ENCODE data around the gene UBE3B. TPM values are rescaled to one million over a fixed set of nuclear protein-coding genes. Genes with fewer than 3 reads are reported as not detected.

The UBE3B gene
- polyA plus RNA-seq, 6 donors from 2014 or later: 19.8 to 30.1 (median 24.4) TPM

GRCh38 chr12:109550281-109550680, 72.8 kb downstream of the UBE3B start:
- Mint-ChIP-seq H3K27ac (no peak overlapping the region), H3K4me3 (no peak overlapping the region), H3K36me3 (no peaks in the 10 kb centered on the region), H3K27me3 (peaks cover 12 to 42% (median 34%) of the 10 kb centered on the region in 3 donors), H3K4me1 (peaks cover 0 to 1% (median 0%) of the 10 kb centered on the region in 3 donors), H3K9me3 (no peaks in the 10 kb centered on the region)
- ATAC-seq (ENCODE audit: low read depth in 2 of 2) (no peak), DNase-seq (no peak)

GRCh38 chr12:109551108-109551507, 73.7 kb downstream of the UBE3B start:
- DNase-seq (no peak), ATAC-seq (ENCODE audit: low read depth in 2 of 2) (no peak)
- H3K4me3 Mint-ChIP-seq: no peak overlapping the region
- no peaks in the 10 kb centered on the region for H3K4me1 Mint-ChIP-seq
- H3K9me3 Mint-ChIP-seq: no peaks in the 10 kb centered on the region
- no peak overlapping the region for H3K27ac Mint-ChIP-seq
- no peaks in the 10 kb centered on the region for H3K36me3 Mint-ChIP-seq
- H3K27me3 Mint-ChIP-seq: peaks cover 12 to 42% (median 34%) of the 10 kb centered on the region in 3 donors

- no peak overlapping the region for H3K27ac Mint-ChIP-seq
- peaks cover 4 to 24% (median 19%) of the 10 kb centered on the region in 3 donors for H3K27me3 Mint-ChIP-seq
- H3K4me1 Mint-ChIP-seq: peaks cover 0 to 4% (median 0%) of the 10 kb centered on the region in 3 donors
- no peak overlapping the region for H3K4me3 Mint-ChIP-seq
- H3K36me3 Mint-ChIP-seq: no peaks in the 10 kb centered on the region
- no peaks in the 10 kb centered on the region for H3K9me3 Mint-ChIP-seq
- ATAC-seq (ENCODE audit: low read depth in 2 of 2) (no peak), DNase-seq (no peak)
These were observed 75.5 kb downstream of the UBE3B start for GRCh38 chr12:109552971-109553370.

GRCh38 chr12:109553483-109553882, 76.0 kb downstream of the UBE3B start:
- H3K27ac Mint-ChIP-seq: no peak overlapping the region

GRCh38 chr12:109553906-109554500, 76.6 kb downstream of the UBE3B start:
- peaks cover 0 to 7% (median 0%) of the 10 kb centered on the region in 3 donors for H3K4me1 Mint-ChIP-seq
- H3K4me3 Mint-ChIP-seq: no peak overlapping the region
- H3K27me3 Mint-ChIP-seq: peaks cover 0 to 13% (median 9%) of the 10 kb centered on the region in 3 donors
- ATAC-seq (ENCODE audit: low read depth in 2 of 2): no peak
- no peak overlapping the region for H3K27ac Mint-ChIP-seq
- H3K9me3 Mint-ChIP-seq: no peaks in the 10 kb centered on the region
- DNase-seq: no peak
- no peaks in the 10 kb centered on the region for H3K36me3 Mint-ChIP-seq

More at GRCh38 chr12:109553483-109553882, 76.0 kb downstream of the UBE3B start:
- DNase-seq (no peak), ATAC-seq (ENCODE audit: low read depth in 2 of 2) (no peak)
- Mint-ChIP-seq H3K36me3 (no peaks in the 10 kb centered on the region), H3K9me3 (no peaks in the 10 kb centered on the region), H3K4me1 (peaks cover 0 to 4% (median 0%) of the 10 kb centered on the region in 3 donors), H3K27me3 (peaks cover 3 to 19% (median 14%) of the 10 kb centered on the region in 3 donors), H3K4me3 (no peak overlapping the region)

- no peaks in the 10 kb centered on the region for H3K9me3 Mint-ChIP-seq
- H3K4me1 Mint-ChIP-seq: peaks cover 0 to 7% (median 0%) of the 10 kb centered on the region in 3 donors
- DNase-seq: no peak
- H3K27ac Mint-ChIP-seq: no peak overlapping the region
- no peak for ATAC-seq (ENCODE audit: low read depth in 2 of 2)
- no peaks in the 10 kb centered on the region for H3K36me3 Mint-ChIP-seq
- H3K27me3 Mint-ChIP-seq: peaks cover 0 to 11% (median 3%) of the 10 kb centered on the region in 3 donors
- no peak overlapping the region for H3K4me3 Mint-ChIP-seq
These were observed 77.3 kb downstream of the UBE3B start for GRCh38 chr12:109554761-109555160.

GRCh38 chr12:109555431-109556315, 78.2 kb downstream of the UBE3B start:
- ATAC-seq (ENCODE audit: low read depth in 2 of 2) (no peak), DNase-seq (no peak)
- Mint-ChIP-seq H3K27me3 (peaks cover 0 to 5% (median 0%) of the 10 kb centered on the region in 3 donors), H3K4me3 (no peak overlapping the region), H3K27ac (no peak overlapping the region), H3K9me3 (no peaks in the 10 kb centered on the region), H3K4me1 (peaks cover 0 to 7% (median 0%) of the 10 kb centered on the region in 3 donors), H3K36me3 (no peaks in the 10 kb centered on the region)

GRCh38 chr12:109557200-109557599, 79.8 kb downstream of the UBE3B start:
- no peak overlapping the region for H3K27ac Mint-ChIP-seq
- no peak overlapping the region for H3K4me3 Mint-ChIP-seq
- peaks cover 0 to 5% (median 0%) of the 10 kb centered on the region in 3 donors for H3K27me3 Mint-ChIP-seq
- no peak for ATAC-seq (ENCODE audit: low read depth in 2 of 2)
- DNase-seq: no peak
- peaks cover 0 to 7% (median 0%) of the 10 kb centered on the region in 3 donors for H3K4me1 Mint-ChIP-seq
- H3K36me3 Mint-ChIP-seq: peaks cover 3 to 5% of the 10 kb centered on the region in 2 donors
- H3K9me3 Mint-ChIP-seq: peaks cover 0 to 4% (median 1%) of the 10 kb centered on the region in 7 donors

- ATAC-seq (ENCODE audit: low read depth in 2 of 2) (no peak), DNase-seq (no peak)
- Mint-ChIP-seq H3K4me1 (peaks cover 0 to 7% (median 0%) of the 10 kb centered on the region in 3 donors), H3K36me3 (peaks cover 8 to 11% of the 10 kb centered on the region in 2 donors), H3K4me3 (no peak overlapping the region), H3K27me3 (no peaks in the 10 kb centered on the region), H3K27ac (no peak overlapping the region), H3K9me3 (peaks cover 0 to 6% (median 4%) of the 10 kb centered on the region in 7 donors)
These were observed 80.4 kb downstream of the UBE3B start for GRCh38 chr12:109557805-109558204.

GRCh38 chr12:109558374-109559199, 81.2 kb downstream of the UBE3B start:
- H3K27me3 Mint-ChIP-seq: no peaks in the 10 kb centered on the region
- DNase-seq (no peak), ATAC-seq (ENCODE audit: low read depth in 2 of 2) (no peak)
- H3K4me3 Mint-ChIP-seq: no peak overlapping the region
- H3K4me1 Mint-ChIP-seq: peaks cover 0 to 7% (median 0%) of the 10 kb centered on the region in 3 donors
- peaks cover 0 to 6% (median 4%) of the 10 kb centered on the region in 7 donors for H3K9me3 Mint-ChIP-seq
- peaks cover 8 to 12% of the 10 kb centered on the region in 2 donors for H3K36me3 Mint-ChIP-seq
- H3K27ac Mint-ChIP-seq: no peak overlapping the region

GRCh38 chr12:109559200-109559505, 81.7 kb downstream of the UBE3B start:
- ATAC-seq (ENCODE audit: low read depth in 2 of 2): no peak
- no peaks in the 10 kb centered on the region for H3K27me3 Mint-ChIP-seq
- peaks cover 0 to 7% (median 0%) of the 10 kb centered on the region in 3 donors for H3K4me1 Mint-ChIP-seq
- no peak overlapping the region for H3K4me3 Mint-ChIP-seq
- DNase-seq: no peak
- peaks cover 8 to 12% of the 10 kb centered on the region in 2 donors for H3K36me3 Mint-ChIP-seq
- H3K27ac Mint-ChIP-seq: no peak overlapping the region
- peaks cover 0 to 6% (median 4%) of the 10 kb centered on the region in 7 donors for H3K9me3 Mint-ChIP-seq

- Mint-ChIP-seq H3K4me1 (peaks cover 0 to 7% (median 0%) of the 10 kb centered on the region in 3 donors), H3K27me3 (no peaks in the 10 kb centered on the region), H3K27ac (no peak overlapping the region), H3K9me3 (peaks cover 0 to 6% (median 4%) of the 10 kb centered on the region in 7 donors), H3K36me3 (peaks cover 8 to 12% of the 10 kb centered on the region in 2 donors), H3K4me3 (no peak overlapping the region)
- ATAC-seq (ENCODE audit: low read depth in 2 of 2) (no peak), DNase-seq (no peak)
These were observed 82.2 kb downstream of the UBE3B start for GRCh38 chr12:109559601-109560000.

Measured in naive B cell (primary cell).